Dermis microvascular lymphatic vessel endothelial cell (primary cell): Measurements from ENCODE around the gene MTNR1B. TPM values are rescaled to one million over a fixed set of nuclear protein-coding genes. Genes with fewer than 3 reads are reported as not detected.
A peak's percentile ranks its signal among the peaks of the same experiment; 100 is the strongest.

Experiments
- DNase-seq, 2 donors: peaks; one replicate each; pipeline versions ENCODE4 v3.0.0 to v3.0.0-alpha.2; 2010; ENCODE audit warnings: low read depth in 2 of 2
- total RNA-seq: library from RNA; depleted of rRNA; stranded (reverse); fragments of >200 nt; gene quantifications from 2 replicates; pipeline ENCODE4 v1.2.1, GENCODE V29; 2014

Gene MTNR1B
- total RNA-seq, result not detected in 2 replicates

GRCh38 chr11:92969634-92970347 is at the start of gene MTNR1B:
TSS of gene MTNR1B (plus strand) at chr11:92969651. CDS start at chr11:92969726, 75 bp downstream.
- DNase-seq, result no peak

DNA sequence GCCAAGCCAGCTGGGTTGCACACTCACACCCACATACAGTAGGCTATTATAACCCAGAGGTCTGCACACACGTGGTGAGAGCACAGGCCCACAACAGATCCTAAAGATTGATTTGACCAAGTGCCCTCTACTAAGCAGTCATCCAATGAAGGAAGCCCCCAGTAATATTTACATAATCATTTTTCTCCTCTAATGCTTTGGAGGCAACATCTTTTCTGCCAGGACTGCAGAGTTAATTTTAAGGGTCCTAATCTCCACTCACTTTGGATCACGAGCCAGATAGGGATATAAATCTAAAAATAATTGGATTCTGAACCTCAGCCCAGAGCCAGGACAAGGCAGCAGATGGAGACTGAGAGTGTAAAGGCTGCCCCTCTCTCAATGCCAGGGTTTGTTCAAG is 49.1 kb upstream of the MTNR1B start:
- DNase-seq, result no peak

DNA sequence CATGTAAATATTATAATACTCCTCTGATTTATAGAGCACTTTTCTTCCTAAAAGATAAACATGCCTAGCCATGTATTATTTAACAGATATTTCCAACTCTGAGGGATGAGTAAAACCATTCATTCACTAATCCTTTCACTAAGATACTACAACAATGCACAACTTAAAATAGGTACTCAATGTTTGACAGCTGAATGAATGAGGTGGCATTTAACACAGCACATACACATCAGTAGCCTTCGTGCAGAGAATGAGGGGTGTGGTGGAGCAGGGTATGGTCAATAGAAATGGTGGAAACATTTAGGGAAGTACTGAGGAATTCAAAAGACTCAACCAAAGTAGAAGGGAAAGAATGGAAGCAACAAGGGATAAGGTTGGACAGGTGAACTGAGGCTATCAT is 46.7 kb upstream of the MTNR1B start:
- no peak for DNase-seq

- no peak for DNase-seq
Measured at GRCh38 chr11:92929246-92929645, 40.2 kb upstream of the MTNR1B start.

DNA sequence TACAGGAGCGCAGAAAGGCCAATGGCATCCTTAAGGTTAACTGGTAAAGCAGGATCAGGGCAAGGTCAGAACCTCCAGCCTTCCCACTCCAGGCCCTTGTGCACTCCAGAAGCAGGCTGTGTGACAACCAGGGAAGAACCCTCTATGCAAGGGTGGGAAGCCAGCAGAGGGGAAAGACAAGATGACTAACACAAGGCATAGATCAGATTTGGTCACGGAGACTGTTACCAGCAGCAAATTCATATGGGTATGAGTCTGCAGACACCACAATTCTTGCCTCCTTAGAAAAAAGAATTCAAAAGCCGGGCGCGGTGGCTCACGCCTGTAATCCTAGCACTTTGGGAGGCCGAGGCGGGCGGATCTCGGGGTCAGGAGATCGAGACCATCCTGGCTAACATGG is 39.8 kb upstream of the MTNR1B start:
- no peak for DNase-seq

GRCh38 chr11:92931746-92932422 is 37.6 kb upstream of the MTNR1B start:
- no peak for DNase-seq

- no peak for DNase-seq
Measured at GRCh38 chr11:92939305-92939704, 30.1 kb upstream of the MTNR1B start.

- DNase-seq, result peak; percentile 4 to 40
Measured at GRCh38 chr11:92941676-92942571, 27.5 kb upstream of the MTNR1B start.

- DNase-seq, result no peak
Measured at GRCh38 chr11:92946707-92947106, 22.7 kb upstream of the MTNR1B start.

DNA sequence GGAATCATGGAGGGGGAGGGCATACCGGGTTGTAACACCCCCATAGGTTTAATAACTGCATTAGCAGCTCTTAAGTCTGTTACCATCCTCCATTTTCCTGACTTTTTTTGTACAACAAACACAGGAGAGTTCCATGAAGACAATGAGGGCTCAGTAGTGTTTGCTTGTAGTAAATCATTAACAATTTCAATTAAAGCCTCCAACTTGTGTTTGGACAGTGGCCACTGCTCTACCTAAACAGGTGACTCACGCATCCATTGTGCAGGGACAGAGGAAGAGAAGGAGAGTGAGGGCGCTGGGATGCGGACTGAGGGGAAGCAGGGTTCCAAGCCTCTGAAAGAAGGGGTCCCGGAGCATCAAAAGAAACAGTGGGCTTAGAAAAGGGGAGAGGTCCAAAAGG is 21.3 kb upstream of the MTNR1B start:
- DNase-seq, result no peak

DNA sequence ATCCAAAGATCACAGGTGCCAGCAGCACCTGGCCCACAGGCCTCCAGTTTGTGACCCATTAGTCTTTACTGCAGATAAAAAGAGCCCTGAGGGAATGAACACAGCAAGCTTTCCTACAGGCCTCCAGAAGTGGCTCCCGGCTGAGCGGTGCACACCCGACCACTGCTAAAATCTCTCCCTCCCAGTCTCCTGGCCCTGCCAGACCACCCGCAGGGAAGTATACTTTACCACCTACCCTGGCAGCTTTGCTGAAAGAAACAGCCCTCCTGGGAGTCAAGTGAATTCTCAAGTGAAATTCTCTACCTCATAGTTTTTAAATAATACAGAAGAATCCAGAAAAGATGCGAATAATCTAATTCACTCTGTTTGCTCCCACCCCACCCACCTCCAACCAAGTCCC is 15.4 kb upstream of the MTNR1B start:
- DNase-seq, result no peak

DNA sequence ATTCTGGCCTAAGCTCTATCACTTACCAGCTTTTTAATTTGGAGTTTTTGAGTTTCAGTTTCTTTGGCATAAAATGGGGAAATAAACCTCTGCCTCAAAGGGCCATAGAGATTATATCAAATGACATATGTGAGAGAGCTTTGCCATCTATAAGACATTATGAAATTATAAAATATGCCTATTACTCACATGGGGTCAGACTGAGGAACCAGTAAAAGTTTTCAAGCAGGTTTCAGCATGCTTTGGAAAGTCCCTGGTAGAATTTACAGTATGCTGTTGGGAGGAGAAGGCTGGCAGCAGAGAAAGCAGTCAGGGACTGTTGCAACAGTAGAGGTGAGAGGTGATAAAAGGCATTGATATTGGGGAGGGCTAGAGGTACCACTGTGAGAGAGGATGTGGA is 13.6 kb upstream of the MTNR1B start:
- DNase-seq, result no peak

DNA sequence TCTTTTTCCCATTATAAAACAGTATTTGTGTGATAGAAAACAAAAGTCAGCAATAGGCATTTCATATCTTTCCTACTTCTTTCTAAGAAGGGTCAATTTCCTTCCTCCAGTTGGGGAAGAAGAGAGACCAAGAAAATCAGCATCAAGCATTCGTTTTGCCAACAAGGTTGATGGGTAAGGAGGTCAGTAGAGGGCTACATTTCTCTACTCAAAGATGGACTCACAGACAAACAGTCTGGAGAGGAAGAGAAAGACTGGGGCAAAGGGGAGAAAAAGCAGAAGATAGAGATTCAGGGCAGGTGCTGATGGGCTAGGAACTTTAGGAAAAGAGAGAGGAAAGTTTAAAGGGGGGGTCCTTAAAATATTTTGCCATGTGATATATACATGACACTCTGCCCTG is 8.6 kb upstream of the MTNR1B start:
- DNase-seq, result no peak

- DNase-seq, result no peak
Measured at GRCh38 chr11:92962446-92962845, 7.0 kb upstream of the MTNR1B start.

GRCh38 chr11:92964471-92964870 is 5.0 kb upstream of the MTNR1B start:
- no peak for DNase-seq

DNA sequence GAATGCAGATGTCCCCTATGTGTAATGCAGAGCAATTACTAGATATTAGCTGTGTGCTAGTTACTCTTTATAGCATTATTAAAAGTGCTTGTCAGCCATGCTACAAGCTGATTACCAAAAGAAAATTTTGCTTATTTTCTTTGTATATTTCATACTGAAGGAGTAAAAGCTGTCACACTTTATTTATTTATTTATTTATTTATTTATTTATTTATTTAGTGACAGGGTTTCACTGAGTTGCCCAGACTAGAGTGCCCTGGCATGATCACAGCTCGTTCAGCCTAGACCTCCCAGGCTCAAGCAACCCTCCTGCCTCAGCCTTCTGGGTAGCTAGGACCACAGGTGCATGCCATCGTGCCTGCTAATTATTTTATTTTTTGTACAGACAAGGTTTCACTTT is 4.3 kb upstream of the MTNR1B start:
- no peak for DNase-seq

GRCh38 chr11:92967178-92967577 is 2.3 kb upstream of the MTNR1B start:
- no peak for DNase-seq

GRCh38 chr11:92967867-92968266 is 1.6 kb upstream of the MTNR1B start:
- no peak for DNase-seq

DNA sequence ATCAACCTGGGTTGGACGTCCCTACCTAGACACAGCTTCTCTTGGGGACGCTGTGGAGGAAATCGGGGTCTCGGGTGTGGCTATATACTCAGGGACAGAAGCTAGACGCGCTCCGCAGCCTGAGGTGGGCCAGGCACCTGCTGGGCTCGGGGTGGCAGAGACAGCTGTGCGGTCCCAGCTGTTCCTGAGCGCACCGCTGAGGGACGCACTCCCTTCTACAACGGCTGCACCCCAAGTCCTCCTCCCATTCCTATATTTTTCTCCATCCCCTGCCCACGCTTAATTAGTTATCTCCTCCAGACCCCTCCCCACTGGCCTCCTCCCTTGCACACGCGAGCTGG is 188 bp upstream of the MTNR1B start:
- DNase-seq, result no peak

- no peak for DNase-seq
Measured at GRCh38 chr11:92972248-92972647, 2.8 kb downstream of the MTNR1B start.

DNA sequence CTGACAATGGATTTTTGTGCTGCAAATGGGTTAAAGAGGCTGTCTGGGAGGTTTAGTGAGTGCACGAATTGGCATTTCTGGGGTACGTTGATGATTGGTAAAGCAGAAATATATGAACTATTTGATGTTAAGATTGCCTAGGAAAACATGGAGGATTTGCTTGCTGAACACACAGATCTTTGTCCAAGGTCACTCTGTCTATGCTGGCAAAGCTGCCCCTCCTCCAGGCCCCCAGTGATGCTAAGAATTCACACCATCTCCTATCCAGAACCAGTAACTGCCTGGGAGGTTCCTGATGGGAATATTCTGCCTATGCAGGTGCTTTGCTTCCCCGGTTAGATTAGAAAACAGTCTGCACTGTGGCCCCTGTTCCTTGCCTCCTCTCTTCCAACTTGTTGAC is 5.8 kb downstream of the MTNR1B start:
- no peak for DNase-seq

DNA sequence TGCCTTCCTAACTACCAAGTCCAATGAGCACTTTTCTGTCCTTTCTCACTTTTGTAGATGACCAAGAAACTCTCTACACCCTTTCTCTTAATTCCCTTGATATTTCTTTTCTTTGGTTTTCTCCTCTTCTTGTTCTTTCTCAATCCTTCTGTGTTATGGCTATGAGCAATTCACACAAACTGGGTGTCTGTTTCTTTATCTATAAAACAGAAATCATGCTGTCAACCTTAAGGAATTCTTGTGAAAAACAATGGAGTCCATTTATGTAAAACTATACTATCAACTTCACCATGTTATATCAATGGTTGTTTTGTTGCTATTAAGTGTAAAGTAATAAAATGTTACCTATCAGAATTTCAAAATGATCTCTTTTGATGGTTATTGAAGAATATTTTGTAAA is 7.2 kb downstream of the MTNR1B start:
- no peak for DNase-seq
